GM19395 (cell line): ENCODE measurements around the gene ARMC9.

ENCODE experiments used
- ATAC-seq: cut with Tn5 transposase; IDR thresholded peaks from one replicate; pipeline ENCODE4 v1.9.1; 2021; ENCODE audit warnings: mild to moderate bottlenecking, moderate library complexity; ENCODE audit not compliant: unreplicated experiment

Gene ARMC9

GRCh38 chr2:231378026-231378722 lies 179.7 kb downstream of the ARMC9 start:
- no peak for ATAC-seq

- no peak for ATAC-seq
Measured at GRCh38 chr2:231379266-231380215, 181.1 kb downstream of the ARMC9 start.

- no peak for ATAC-seq
Measured at GRCh38 chr2:231380307-231380706, 181.9 kb downstream of the ARMC9 start.

GRCh38 chr2:231380991-231381847 lies 182.8 kb downstream of the ARMC9 start:
- no peak for ATAC-seq

GRCh38 chr2:231382116-231382515 lies 183.7 kb downstream of the ARMC9 start:
- no peak for ATAC-seq

GRCh38 chr2:231383416-231384108 lies 185.1 kb downstream of the ARMC9 start:
- ATAC-seq, result no peak

- ATAC-seq, result no peak
Measured at GRCh38 chr2:231384109-231384435, 185.6 kb downstream of the ARMC9 start.

- ATAC-seq, result no peak
Measured at GRCh38 chr2:231384970-231385369, 186.5 kb downstream of the ARMC9 start.

- no peak for ATAC-seq
Measured at GRCh38 chr2:231385429-231385828, 187.0 kb downstream of the ARMC9 start.

- no peak for ATAC-seq
Measured at GRCh38 chr2:231386446-231386845, 188.0 kb downstream of the ARMC9 start.

- no peak for ATAC-seq
Measured at GRCh38 chr2:231387904-231388724, 189.7 kb downstream of the ARMC9 start.

- ATAC-seq, result no peak
Measured at GRCh38 chr2:231388725-231389346, 190.4 kb downstream of the ARMC9 start.

- ATAC-seq, result no peak
Measured at GRCh38 chr2:231390667-231391066, 192.2 kb downstream of the ARMC9 start.

GRCh38 chr2:231391981-231392380 lies 193.6 kb downstream of the ARMC9 start:
- no peak for ATAC-seq

- ATAC-seq, result no peak
Measured at GRCh38 chr2:231392431-231393148, 194.2 kb downstream of the ARMC9 start.

GRCh38 chr2:231393149-231394131 lies 195.0 kb downstream of the ARMC9 start:
- peak; percentile 40 for ATAC-seq
